Keratinocyte (primary cell): ENCODE results near the gene ERMAP.

Experiments used
- EZH2 ChIP-seq: IDR thresholded peaks from one replicate; pipeline ENCODE4 v1.6.1; 2012; ENCODE audit warnings: inconsistent platforms, mild to moderate bottlenecking, low read length, moderate library complexity
- TF ChIP-seq, protein P1 (sequence below), 3 experiments: IDR thresholded peaks in 1 of 3; conservative IDR thresholded peaks in 1 of 3; optimal IDR thresholded peaks in 1 of 3; 2 replicates in 2 of 3; 3 replicates in 1 of 3; pipeline versions ENCODE3 to v1.5.1; 2011; ENCODE audit warnings: low read length in 3 of 3, mild to moderate bottlenecking in 3 of 3, moderate library complexity in 2 of 3, control low read depth in 1 of 3, inconsistent platforms in 1 of 3; ENCODE audit not compliant: insufficient read depth in 2 of 3; ENCODE audit errors: extremely low read depth in 1 of 3

DNA sequence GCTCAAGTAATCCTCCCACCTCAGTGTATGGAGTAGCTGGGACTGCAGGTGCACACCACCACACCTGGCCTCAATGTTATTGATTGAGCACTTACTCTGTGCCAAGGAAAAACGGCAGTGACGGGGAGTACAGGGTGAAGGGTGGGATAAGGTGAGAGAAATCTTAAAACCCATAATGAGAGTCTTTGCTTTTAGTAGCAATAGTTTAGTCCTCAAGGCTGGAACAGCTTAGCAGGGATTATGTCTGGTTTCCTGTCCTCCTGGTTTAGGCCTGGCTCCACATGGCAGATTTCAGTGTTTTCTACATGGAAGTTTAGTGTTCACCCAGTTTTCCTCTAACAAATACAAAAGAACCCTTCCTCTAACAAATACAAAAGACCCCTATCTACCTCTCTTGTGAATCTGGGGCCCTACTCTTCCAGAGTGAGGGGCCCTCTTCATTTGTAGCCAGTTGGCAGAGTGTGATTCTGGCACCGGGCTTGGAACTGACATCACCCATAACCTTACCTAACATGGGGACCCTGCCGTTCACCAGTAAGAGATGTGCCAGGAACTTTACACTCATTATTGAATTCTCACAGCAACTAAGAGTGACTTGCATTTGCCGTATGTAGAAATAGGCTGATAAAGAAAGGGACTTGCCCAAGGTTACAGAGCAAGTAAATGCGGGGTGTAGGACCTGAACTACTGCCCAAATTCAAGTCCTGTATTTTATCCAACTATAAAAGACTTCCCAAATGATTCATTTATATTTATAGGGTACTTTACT, 36.4 kb downstream of the ERMAP start:
- TF ChIP-seq, protein P1, sequence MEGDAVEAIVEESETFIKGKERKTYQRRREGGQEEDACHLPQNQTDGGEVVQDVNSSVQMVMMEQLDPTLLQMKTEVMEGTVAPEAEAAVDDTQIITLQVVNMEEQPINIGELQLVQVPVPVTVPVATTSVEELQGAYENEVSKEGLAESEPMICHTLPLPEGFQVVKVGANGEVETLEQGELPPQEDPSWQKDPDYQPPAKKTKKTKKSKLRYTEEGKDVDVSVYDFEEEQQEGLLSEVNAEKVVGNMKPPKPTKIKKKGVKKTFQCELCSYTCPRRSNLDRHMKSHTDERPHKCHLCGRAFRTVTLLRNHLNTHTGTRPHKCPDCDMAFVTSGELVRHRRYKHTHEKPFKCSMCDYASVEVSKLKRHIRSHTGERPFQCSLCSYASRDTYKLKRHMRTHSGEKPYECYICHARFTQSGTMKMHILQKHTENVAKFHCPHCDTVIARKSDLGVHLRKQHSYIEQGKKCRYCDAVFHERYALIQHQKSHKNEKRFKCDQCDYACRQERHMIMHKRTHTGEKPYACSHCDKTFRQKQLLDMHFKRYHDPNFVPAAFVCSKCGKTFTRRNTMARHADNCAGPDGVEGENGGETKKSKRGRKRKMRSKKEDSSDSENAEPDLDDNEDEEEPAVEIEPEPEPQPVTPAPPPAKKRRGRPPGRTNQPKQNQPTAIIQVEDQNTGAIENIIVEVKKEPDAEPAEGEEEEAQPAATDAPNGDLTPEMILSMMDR (optimal IDR thresholded peaks at IDR 0.05 in 1 of 3, IDR thresholded peaks at IDR 0.05 in 1 of 3, conservative IDR thresholded peaks at IDR 0.05 in 1 of 3; ENCODE audit: extremely low read depth in 1 of 3, insufficient read depth in 2 of 3, low read length in 3 of 3), result no peak
- TF ChIP-seq EZH2, result no peak
